ENCODE data around the gene TP53I13.

Gene TP53I13

DNA sequence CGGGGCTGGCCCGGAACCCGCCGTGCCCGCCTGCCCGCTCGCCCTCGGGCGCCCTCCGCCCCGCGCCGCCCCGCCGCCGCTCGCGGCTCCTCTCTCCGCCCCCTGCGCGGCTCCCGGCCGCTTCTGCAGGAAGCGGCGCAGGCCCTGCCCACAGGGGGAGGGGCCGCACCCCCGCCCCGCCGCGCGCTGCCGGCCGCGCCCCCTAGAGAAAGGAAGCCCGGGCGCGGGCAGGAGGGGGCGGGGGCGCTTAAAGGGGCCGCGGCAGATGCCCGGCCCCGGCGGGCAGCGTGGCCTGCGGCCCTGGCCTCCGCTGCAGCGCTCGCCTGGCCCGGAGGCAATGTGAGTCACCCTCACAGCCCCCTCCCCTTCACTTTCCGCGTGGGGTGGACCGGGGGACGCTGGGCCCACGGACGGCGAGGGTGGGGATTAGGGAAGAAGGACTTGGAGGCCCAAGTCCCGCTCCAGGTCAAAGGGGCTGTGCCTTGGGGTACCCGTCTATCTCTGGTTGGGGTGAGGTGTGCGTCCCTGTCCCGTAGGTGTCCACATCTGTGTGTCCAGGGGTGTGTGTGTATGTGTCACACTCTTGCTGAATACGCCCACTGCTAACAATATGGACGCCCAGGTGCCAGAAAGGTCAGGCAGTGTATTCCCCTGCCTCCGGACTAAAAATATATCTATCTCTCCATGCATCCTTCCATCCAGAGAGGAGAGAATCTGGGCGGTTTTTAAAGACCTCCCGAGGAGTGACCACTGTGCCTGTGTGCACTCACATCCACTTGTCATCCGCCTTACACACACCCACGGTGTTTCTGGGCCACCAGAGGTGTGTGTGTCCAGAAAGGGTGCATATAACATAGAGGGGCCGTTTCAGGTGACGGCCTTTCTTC, 21.3 kb downstream of the TP53I13 start, which contains the start of gene GIT1:
Gene GIT1, minus strand, starts transcription at position 125 of the 887 bp plus-strand sequence. CDS start 270 bp downstream, outside the sequence.
- peak within 1 kb of the TSS; percentile 98 for H3K27ac ChIP-seq
- TF ChIP-seq, protein P1, sequence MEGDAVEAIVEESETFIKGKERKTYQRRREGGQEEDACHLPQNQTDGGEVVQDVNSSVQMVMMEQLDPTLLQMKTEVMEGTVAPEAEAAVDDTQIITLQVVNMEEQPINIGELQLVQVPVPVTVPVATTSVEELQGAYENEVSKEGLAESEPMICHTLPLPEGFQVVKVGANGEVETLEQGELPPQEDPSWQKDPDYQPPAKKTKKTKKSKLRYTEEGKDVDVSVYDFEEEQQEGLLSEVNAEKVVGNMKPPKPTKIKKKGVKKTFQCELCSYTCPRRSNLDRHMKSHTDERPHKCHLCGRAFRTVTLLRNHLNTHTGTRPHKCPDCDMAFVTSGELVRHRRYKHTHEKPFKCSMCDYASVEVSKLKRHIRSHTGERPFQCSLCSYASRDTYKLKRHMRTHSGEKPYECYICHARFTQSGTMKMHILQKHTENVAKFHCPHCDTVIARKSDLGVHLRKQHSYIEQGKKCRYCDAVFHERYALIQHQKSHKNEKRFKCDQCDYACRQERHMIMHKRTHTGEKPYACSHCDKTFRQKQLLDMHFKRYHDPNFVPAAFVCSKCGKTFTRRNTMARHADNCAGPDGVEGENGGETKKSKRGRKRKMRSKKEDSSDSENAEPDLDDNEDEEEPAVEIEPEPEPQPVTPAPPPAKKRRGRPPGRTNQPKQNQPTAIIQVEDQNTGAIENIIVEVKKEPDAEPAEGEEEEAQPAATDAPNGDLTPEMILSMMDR (IDR thresholded peaks at IDR 0.05), result no peak
- no peak for TF ChIP-seq ZFX (IDR thresholded peaks at IDR 0.05; ENCODE audit: borderline replicate concordance)

DNA sequence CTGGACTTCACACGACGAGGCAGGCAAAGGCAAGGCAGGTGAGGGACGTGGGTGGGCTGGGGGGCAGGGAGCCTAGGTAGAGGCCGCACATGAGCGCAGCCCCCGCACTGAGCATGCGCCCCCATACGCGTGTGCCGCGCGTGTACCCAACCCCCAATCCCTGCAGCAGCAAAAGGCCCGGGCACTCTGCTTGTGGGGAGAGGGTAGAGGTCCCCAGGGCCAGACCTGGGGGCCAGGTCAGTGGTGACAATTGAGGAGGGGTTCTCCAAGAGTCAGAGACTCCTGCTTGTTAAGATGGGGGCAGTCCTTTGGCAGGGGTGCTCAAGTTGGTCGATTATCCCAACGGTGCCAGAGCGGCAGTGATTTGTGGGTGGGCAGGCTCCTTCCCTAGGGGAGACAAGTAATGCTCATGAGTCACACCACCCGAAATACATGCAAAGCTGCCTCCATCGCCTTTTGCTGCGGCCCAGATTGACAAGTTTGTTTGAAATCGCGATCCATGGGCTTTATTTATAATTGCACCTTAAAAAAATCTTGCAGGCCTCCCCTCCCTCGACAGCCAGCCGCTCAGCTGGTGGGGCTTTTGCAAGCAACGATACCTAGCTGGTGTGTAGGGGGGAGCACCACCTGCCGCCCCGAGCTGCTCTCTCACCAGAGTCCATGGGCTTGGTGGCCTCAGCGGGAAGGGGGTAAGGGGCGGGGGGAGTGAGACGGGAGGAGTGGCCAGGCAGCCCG, 22.1 kb downstream of the TP53I13 start:
- TF ChIP-seq, protein P1 (IDR thresholded peaks at IDR 0.05), result no peak
- no peak for TF ChIP-seq ZFX (IDR thresholded peaks at IDR 0.05; ENCODE audit: borderline replicate concordance)
- H3K27ac ChIP-seq, result peak overlapping the region; percentile 98

DNA sequence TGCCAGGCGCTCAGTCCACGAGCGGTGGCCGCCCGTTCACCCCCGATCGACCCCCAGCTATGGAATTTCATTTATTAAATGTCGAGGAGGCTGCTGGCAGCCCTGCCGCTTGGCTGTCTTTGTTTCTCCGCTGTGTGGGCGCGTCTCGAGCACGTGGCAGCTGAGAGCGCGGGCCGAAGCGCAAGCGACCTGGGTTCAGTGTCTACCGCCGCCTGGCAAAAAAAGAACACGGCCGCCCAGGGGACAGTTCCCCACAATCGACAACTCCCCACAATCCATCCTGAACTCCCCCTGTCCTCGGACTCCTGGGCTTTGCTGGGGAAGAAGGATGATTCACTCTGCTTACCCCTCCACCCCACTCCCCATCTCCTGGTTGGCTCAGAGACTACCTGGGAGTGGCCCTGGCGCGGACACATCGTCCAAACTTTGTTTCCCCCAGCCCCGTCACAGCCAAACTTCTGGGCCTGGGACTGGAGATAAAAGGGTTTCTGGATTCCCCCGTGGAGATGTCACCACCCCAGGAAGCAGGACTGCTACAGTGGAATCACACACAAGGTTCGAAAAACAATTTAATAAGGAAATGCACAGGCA, 22.7 kb downstream of the TP53I13 start:
- H3K27ac ChIP-seq, result peak overlapping the region; percentile 98
- TF ChIP-seq, protein P1 (IDR thresholded peaks at IDR 0.05), result no peak
- no peak for TF ChIP-seq ZFX (IDR thresholded peaks at IDR 0.05; ENCODE audit: borderline replicate concordance)

DNA sequence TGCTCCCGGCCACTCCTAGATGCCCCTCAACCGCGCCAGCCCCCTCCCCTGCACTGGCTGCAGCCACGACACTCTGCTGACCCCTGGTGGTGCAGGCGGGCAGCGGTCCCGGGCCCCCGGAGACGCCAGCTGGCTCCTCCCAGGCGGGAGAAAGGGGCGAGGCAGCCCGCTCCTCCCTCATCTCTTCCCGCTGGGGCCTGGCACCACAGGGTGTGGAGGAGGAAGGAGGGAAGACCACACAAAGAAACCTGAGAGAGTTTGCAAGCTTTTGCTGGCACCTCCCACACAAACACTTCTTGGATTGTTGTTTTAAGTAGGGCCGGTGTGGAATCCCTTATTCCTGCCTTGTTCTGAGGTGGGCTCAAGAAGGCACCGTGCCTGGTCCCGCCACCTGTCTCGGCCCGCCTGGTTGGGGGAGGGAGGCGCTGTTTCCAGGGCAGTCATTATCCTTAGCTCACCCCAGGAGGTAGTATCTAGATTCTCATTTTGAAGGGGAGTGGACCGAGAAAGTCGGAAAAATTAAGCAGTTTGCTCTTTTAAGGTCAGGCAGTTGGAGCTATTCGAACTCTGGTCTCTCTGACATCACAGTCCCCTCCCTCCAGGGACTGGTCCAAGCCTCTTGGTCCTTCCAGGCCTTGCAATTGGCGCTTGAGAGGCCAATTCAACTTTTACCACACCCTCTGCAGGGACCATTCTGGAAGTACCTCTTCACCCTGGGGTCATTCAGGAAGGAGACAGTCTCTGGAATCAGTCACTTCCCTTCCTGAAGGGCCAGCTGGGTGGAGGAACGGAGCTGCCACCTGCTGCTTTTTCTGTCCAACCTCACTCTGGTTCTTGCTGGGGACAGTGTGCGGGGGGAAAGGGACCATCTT, 23.5 kb downstream of the TP53I13 start:
- peak overlapping the region; percentile 98 for H3K27ac ChIP-seq
- no peak for TF ChIP-seq ZFX (IDR thresholded peaks at IDR 0.05; ENCODE audit: borderline replicate concordance)
- TF ChIP-seq, protein P1 (IDR thresholded peaks at IDR 0.05), result peak; percentile 99

DNA sequence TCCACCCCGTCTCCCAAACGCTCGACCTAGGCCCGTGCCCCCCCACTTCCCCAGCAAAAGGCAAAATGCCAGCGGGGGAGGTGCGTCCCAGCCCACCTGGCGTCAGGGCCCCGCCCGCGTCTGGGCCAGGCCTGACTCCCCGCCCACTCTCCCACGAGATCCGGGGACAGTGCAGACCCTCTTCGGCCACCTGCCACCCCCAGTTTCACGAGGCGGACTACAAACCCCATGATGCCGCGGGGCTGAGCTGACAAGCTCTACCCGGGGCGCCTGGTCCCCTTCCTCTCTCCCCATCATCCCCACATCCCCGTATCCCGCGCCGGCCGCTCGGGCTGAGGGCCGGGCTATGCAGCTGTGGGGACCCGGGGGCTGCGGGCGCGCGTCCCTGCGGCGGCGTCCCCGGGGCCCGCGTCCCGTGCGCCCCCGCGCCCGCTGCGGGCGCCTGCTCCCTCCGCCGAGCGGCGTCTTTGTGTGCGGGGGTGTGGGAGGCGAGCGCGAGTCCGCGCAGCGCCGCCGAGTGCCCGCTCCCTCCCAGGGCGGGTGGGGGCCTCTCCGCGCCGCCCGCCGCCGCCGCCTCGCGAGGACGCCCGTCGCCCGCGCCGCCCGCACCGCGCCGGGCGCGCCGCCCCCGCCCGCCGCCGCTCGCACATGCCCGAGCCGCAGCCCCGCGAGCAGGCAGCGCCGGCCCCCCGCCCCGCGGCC, 24.5 kb downstream of the TP53I13 start, which contains the start of gene ANKRD13B:
Gene ANKRD13B, plus strand, starts transcription at position 283 of the 702 bp plus-strand sequence. CDS start 490 bp downstream, outside the sequence.
- peak within 1 kb of the TSS; percentile 98 for H3K27ac ChIP-seq
- TF ChIP-seq, protein P1 (IDR thresholded peaks at IDR 0.05), result no peak
- TF ChIP-seq ZFX (IDR thresholded peaks at IDR 0.05; ENCODE audit: borderline replicate concordance), result no peak

Data from 22Rv1 (cell line).